Large intestine (tissue), 3 donors: ENCODE results near the gene SLC49A4. TPM values are rescaled to one million over a fixed set of nuclear protein-coding genes. Genes with fewer than 3 reads are reported as not detected.

ENCODE experiments used
- DNase-seq, 2 donors: peaks; one replicate each; pipeline versions ENCODE4 v3.0.0 to v3.0.0-alpha.2; 2013
- H3K27ac ChIP-seq: one replicate; pipeline ENCODE4 v1.5.1; 2013; ENCODE audit warnings: low read length
- H3K27me3 ChIP-seq: 2 replicates; pipeline ENCODE4 v1.6.1; 2013; ENCODE audit warnings: low read length; ENCODE audit not compliant: control insufficient read depth, insufficient read depth
- H3K36me3 ChIP-seq: 2 replicates; pipeline ENCODE4 v1.6.1; 2013; ENCODE audit warnings: low read length; ENCODE audit not compliant: control insufficient read depth, insufficient read depth
- H3K4me1 ChIP-seq: one replicate; pipeline ENCODE4 v1.6.1; 2013; ENCODE audit warnings: low read length; ENCODE audit not compliant: control insufficient read depth, insufficient read depth
- H3K4me3 ChIP-seq: one replicate; pipeline ENCODE4 v1.5.1; 2013; ENCODE audit warnings: low read length
- H3K9me3 ChIP-seq: one replicate; pipeline ENCODE4 v1.6.1; 2013; ENCODE audit warnings: mild to moderate bottlenecking, low read depth, low read length, moderate library complexity; ENCODE audit not compliant: control insufficient read depth
- WGBS: methylation state at CpG from one replicate; pipeline ENCODE4 v1.1.5; 2013; ENCODE audit warnings: low lambda C conversion rate; ENCODE audit not compliant: insufficient coverage; 5-methylcytosine and 5-hydroxymethylcytosine counted together
- polyA plus RNA-seq: library from polyadenylated mRNA; unstranded; fragments of 120-200 nt; gene quantifications from one replicate; pipeline ENCODE4 v1.2.1, GENCODE V29; 2013

The SLC49A4 gene
- polyA plus RNA-seq, 1 donor = 14.3 TPM

GRCh38 chr3:122785231-122785630 is 9.6 kb upstream of the SLC49A4 start:
- H3K27ac ChIP-seq = peak overlapping the region; percentile 69
- no peaks in the 10 kb centered on the region for H3K27me3 ChIP-seq
- no peak for DNase-seq
- peaks cover 16% of the 10 kb centered on the region for H3K4me1 ChIP-seq
- 83% methylated on average over 1 of the region's 1 CpG for WGBS
- peaks cover 7% of the 10 kb centered on the region for H3K9me3 ChIP-seq
- H3K36me3 ChIP-seq = no peaks in the 10 kb centered on the region
- H3K4me3 ChIP-seq = no peak overlapping the region

- peak overlapping the region; percentile 69 for H3K27ac ChIP-seq
- WGBS = 60% methylated on average over 1 of the region's 1 CpG
- H3K27me3 ChIP-seq = no peaks in the 10 kb centered on the region
- H3K9me3 ChIP-seq = peaks cover 5% of the 10 kb centered on the region
- no peak overlapping the region for H3K4me3 ChIP-seq
- H3K36me3 ChIP-seq = no peaks in the 10 kb centered on the region
- peak; percentile 11 to 62 for DNase-seq
- H3K4me1 ChIP-seq = peaks cover 16% of the 10 kb centered on the region
These were observed 8.8 kb upstream of the SLC49A4 start for GRCh38 chr3:122786066-122786465.

- no peak for DNase-seq
- WGBS = 100% methylated on average over 1 of the region's 2 CpGs
- Histone ChIP-seq H3K9me3 (no peaks in the 10 kb centered on the region), H3K4me1 (peaks cover 16% of the 10 kb centered on the region), H3K36me3 (no peaks in the 10 kb centered on the region), H3K4me3 (no peak overlapping the region), H3K27ac (peak overlapping the region; percentile 24), H3K27me3 (no peaks in the 10 kb centered on the region)
These were observed 7.0 kb upstream of the SLC49A4 start for GRCh38 chr3:122787872-122788271.

- H3K4me1 ChIP-seq = peaks cover 16% of the 10 kb centered on the region
- H3K36me3 ChIP-seq = no peaks in the 10 kb centered on the region
- DNase-seq = no peak
- WGBS = 88% methylated on average over 3 of the region's 11 CpGs
- no peak overlapping the region for H3K4me3 ChIP-seq
- no peak overlapping the region for H3K27ac ChIP-seq
- H3K27me3 ChIP-seq = no peaks in the 10 kb centered on the region
- no peaks in the 10 kb centered on the region for H3K9me3 ChIP-seq
These were observed 5.1 kb upstream of the SLC49A4 start for GRCh38 chr3:122789585-122790273.

- peak; percentile 89 to 94 for DNase-seq
- no CpG with 5 or more reads among the region's 46 CpGs for WGBS
- no peaks in the 10 kb centered on the region for H3K36me3 ChIP-seq
- no peaks in the 10 kb centered on the region for H3K9me3 ChIP-seq
- peaks cover 6% of the 10 kb centered on the region for H3K4me1 ChIP-seq
- H3K27me3 ChIP-seq = no peaks in the 10 kb centered on the region
- H3K4me3 ChIP-seq = peak within 1 kb of the TSS; percentile 57
- H3K27ac ChIP-seq = peak within 1 kb of the TSS; percentile 87
These were observed 1.1 kb upstream of the SLC49A4 start, which contains the start of gene HSPBAP1 for GRCh38 chr3:122793568-122794416. HSPBAP1 (minus strand) TSS chr3:122793831; CDS start chr3:122793680, 151 bp downstream.

- H3K9me3 ChIP-seq = no peaks in the 10 kb centered on the region
- peaks cover 6% of the 10 kb centered on the region for H3K4me1 ChIP-seq
- H3K4me3 ChIP-seq = peak overlapping the region; percentile 57
- 5% methylated on average over 4 of the region's 6 CpGs for WGBS
- H3K27me3 ChIP-seq = no peaks in the 10 kb centered on the region
- H3K36me3 ChIP-seq = no peaks in the 10 kb centered on the region
- no peak for DNase-seq
- peak overlapping the region; percentile 87 for H3K27ac ChIP-seq
These were observed 438 bp upstream of the SLC49A4 start for GRCh38 chr3:122794483-122794778.

GRCh38 chr3:122795674-122796195 is 866 bp downstream of the SLC49A4 start:
- whole genome bisulfite sequencing = 42% methylated on average over 5 of the region's 11 CpGs
- peak overlapping the region; percentile 57 for H3K4me3 ChIP-seq
- H3K27me3 ChIP-seq = no peaks in the 10 kb centered on the region
- peak overlapping the region; percentile 87 for H3K27ac ChIP-seq
- no peaks in the 10 kb centered on the region for H3K9me3 ChIP-seq
- no peaks in the 10 kb centered on the region for H3K36me3 ChIP-seq
- no peak for DNase-seq
- peaks cover 6% of the 10 kb centered on the region for H3K4me1 ChIP-seq

- H3K27ac ChIP-seq = no peak overlapping the region
- no peaks in the 10 kb centered on the region for H3K9me3 ChIP-seq
- no peak overlapping the region for H3K4me3 ChIP-seq
- no peaks in the 10 kb centered on the region for H3K27me3 ChIP-seq
- peaks cover 6% of the 10 kb centered on the region for H3K4me1 ChIP-seq
- WGBS = 100% methylated on average over 2 of the region's 3 CpGs
- H3K36me3 ChIP-seq = no peaks in the 10 kb centered on the region
- DNase-seq = no peak
These were observed 2.4 kb downstream of the SLC49A4 start for GRCh38 chr3:122797291-122797690.

- H3K4me1 ChIP-seq = peaks cover 6% of the 10 kb centered on the region
- no peak for DNase-seq
- no peaks in the 10 kb centered on the region for H3K9me3 ChIP-seq
- H3K4me3 ChIP-seq = no peak overlapping the region
- peaks cover 3% of the 10 kb centered on the region for H3K36me3 ChIP-seq
- H3K27me3 ChIP-seq = no peaks in the 10 kb centered on the region
- no peak overlapping the region for H3K27ac ChIP-seq
- WGBS = 83% methylated on average over 1 of the region's 2 CpGs
These were observed 4.5 kb downstream of the SLC49A4 start for GRCh38 chr3:122799322-122799721.

GRCh38 chr3:122800031-122800430 is 5.2 kb downstream of the SLC49A4 start:
- no CpG with 5 or more reads among the region's 1 CpG for WGBS
- H3K36me3 ChIP-seq = peaks cover 3% of the 10 kb centered on the region
- peak in 1 of 2 donors; percentile 15 for DNase-seq
- H3K27me3 ChIP-seq = no peaks in the 10 kb centered on the region
- no peaks in the 10 kb centered on the region for H3K9me3 ChIP-seq
- no peak overlapping the region for H3K4me3 ChIP-seq
- H3K27ac ChIP-seq = no peak overlapping the region
- peaks cover 6% of the 10 kb centered on the region for H3K4me1 ChIP-seq
